ENCODE data around the gene GNAI2.

- TF ChIP-seq PATZ1 (CRISPR knock-in tag; IDR thresholded peaks at IDR 0.05; ENCODE audit: borderline replicate concordance) (no peak), SNAI2 (CRISPR knock-in tag; IDR thresholded peaks at IDR 0.05) (no peak)
Observed at GRCh38 chr3:50302095-50303012, 66.3 kb downstream of the GNAI2 start.

Measured in SK-N-SH treated with all-trans-retinoic acid at 6 μM for 48 hours (cell line).